Stomach smooth muscle (tissue), 2 donors: ENCODE data around the gene FAM193B.

Experiments
- H3K27ac ChIP-seq: one replicate; pipeline ENCODE4 v1.7.0; 2013; ENCODE audit warnings: mild to moderate bottlenecking, low read length, inconsistent platforms
- H3K27me3 ChIP-seq, 2 donors: one replicate each; pipeline ENCODE4 v1.7.0; 2013; ENCODE audit warnings: low read length in 2 of 2; ENCODE audit not compliant: insufficient read depth in 2 of 2, control insufficient read depth in 1 of 2
- H3K36me3 ChIP-seq, 2 donors: one replicate each; pipeline ENCODE4 v1.7.0; 2013; ENCODE audit warnings: low read length in 2 of 2; ENCODE audit not compliant: control insufficient read depth in 2 of 2, insufficient read depth in 2 of 2
- H3K4me1 ChIP-seq: one replicate; pipeline ENCODE4 v1.7.0; 2013; ENCODE audit warnings: low read length; ENCODE audit not compliant: control insufficient read depth, insufficient read depth
- H3K4me3 ChIP-seq, 2 donors: one replicate each; pipeline ENCODE4 v1.7.0; 2013; ENCODE audit warnings: low read length in 2 of 2
- H3K9ac ChIP-seq, 2 donors: one replicate each; pipeline ENCODE4 v1.7.0; 2013; ENCODE audit warnings: low read length in 2 of 2, mild to moderate bottlenecking in 1 of 2
- H3K9me3 ChIP-seq, 2 donors: one replicate each; pipeline ENCODE4 v1.7.0; 2013; ENCODE audit warnings: low read length in 2 of 2; ENCODE audit not compliant: control insufficient read depth in 2 of 2
- donor health status: healthy.
- donor health status: Pancreatic carcinoma.

Gene FAM193B

DNA sequence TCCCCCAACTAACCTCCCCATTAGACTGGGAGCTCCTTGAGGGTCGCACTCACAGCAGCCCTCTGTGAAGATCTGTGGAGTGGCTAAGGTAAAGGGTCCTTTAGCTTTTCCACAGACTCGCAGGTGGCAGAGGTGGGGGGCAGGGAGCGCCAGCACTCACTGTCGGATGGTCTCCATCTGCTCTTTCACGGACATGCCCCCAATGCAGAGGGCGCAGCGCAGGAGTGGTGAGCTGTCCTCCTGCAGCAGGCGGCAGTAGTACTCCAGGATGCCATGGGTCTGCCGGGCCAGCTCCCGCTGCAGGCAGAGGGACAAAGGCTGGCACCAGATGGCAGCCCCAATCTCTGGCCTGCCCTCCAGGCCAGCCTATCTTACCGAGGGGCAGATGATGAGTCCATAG lies 39.8 kb downstream of the FAM193B start:
- Histone ChIP-seq H3K27me3 (no peaks in the 10 kb centered on the region), H3K4me3 (no peak overlapping the region), H3K9ac (no peak overlapping the region), H3K9me3 (no peaks in the 10 kb centered on the region), H3K36me3 (peaks cover 45 to 47% of the 10 kb centered on the region in 2 donors), H3K4me1 (peaks cover 33% of the 10 kb centered on the region), H3K27ac (no peak overlapping the region)

DNA sequence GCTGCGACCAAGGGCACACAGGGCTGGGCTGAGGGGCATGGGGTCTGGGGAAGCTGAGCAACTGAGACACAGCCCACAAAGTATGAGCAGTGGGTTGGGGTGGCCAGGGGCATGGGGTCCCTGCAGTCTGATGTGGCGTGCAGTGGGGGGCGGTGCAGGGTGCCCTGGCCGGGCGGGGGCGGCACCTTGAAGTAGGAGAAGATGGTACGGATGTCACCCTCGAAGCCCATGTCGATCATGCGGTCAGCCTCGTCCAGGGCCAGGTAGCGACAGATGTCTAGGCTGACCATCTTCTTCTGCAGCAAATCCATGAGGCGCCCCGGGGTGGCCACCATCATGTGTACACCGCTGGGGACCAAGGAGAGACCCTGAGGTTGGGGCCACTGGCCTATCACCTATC lies 40.9 kb downstream of the FAM193B start:
- no peak overlapping the region for H3K4me3 ChIP-seq
- H3K27ac ChIP-seq, result no peak overlapping the region
- peaks cover 26% of the 10 kb centered on the region for H3K4me1 ChIP-seq
- no peaks in the 10 kb centered on the region for H3K9me3 ChIP-seq
- H3K27me3 ChIP-seq, result no peaks in the 10 kb centered on the region
- H3K36me3 ChIP-seq, result peaks cover 42 to 45% of the 10 kb centered on the region in 2 donors
- no peak overlapping the region for H3K9ac ChIP-seq

DNA sequence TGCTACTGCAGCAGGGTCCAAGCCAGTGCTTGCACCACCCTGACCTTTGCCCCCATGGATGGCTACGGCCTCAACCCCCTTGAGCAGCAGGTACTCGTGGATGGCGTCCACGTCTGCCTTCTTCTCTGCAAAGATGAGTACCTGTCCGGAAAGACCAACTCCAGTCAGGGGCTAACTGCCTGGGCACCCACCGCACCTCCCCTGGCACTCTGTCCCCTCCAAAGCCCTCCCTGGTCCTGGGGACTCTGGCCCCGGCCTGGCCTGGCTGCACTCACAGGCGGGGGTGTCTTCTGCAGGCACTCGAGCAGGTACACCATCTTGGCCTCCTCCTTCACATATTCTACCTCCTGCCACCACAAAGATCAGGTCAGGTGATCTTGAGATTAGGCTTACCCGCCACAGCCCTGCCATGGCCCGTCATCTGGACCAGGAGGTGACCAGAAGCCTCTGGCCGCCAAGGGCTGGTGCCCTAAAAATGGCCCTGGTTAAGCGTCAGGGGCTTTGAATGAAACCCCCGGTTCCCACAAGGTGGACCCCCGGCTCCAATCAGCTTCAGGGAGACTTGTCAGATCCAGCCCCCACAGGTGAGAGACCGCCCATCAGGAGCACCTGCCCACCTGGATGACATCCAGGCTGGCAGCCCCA lies 41.5 kb downstream of the FAM193B start:
- Histone ChIP-seq H3K9ac (no peak overlapping the region), H3K9me3 (no peaks in the 10 kb centered on the region), H3K36me3 (peaks cover 42 to 45% of the 10 kb centered on the region in 2 donors), H3K4me3 (no peak overlapping the region), H3K4me1 (peaks cover 26% of the 10 kb centered on the region), H3K27me3 (no peaks in the 10 kb centered on the region), H3K27ac (no peak overlapping the region)

DNA sequence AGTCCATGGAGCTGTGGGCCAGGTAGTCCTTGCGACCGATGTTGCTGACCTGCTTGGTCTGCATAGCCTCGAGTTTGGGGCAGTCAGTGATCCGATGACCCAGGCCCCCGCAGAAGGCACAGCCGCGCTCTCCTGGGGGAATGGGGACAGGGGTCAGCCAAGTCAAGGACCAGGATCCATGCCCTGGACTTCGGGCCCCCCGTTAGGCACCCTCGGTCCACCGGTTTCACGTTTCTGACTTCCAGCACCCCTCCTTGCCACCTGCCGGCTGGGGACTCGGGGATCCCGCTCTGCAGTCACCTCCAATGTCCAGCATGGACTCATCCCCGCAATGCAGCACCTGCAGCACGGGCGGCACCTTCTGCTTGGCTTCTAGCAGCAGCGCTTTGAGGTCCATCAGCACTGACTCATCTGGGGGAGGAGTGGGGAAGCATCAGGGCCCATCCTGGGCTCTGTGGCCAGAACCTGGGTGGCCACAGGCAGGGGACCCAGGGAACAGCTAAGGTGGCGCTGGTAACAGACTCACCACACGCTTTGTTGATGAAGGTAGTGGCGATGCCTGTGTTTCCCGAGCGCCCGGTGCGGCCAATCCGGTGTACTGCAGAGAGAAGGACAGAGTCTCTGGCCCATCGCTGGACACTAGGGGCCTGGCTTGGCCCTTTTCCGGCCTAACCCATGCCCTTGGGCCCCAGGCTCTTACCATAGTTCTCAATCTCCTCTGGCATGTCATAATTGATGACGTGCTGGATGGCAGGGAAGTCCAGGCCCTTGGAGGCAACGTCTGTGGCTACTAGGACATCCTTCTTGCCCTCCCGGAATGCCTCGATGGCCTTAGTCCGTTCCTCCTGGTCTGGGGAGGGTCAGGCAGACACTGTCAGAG lies 42.3 kb downstream of the FAM193B start:
- Histone ChIP-seq H3K4me1 (peaks cover 21% of the 10 kb centered on the region), H3K9ac (no peak overlapping the region), H3K4me3 (no peak overlapping the region), H3K9me3 (no peaks in the 10 kb centered on the region), H3K36me3 (peaks cover 42 to 45% of the 10 kb centered on the region in 2 donors), H3K27ac (no peak overlapping the region), H3K27me3 (no peaks in the 10 kb centered on the region)

- Histone ChIP-seq H3K9me3 (no peaks in the 10 kb centered on the region), H3K9ac (no peak overlapping the region), H3K4me3 (no peak overlapping the region), H3K36me3 (peaks cover 42 to 45% of the 10 kb centered on the region in 2 donors), H3K27ac (no peak overlapping the region), H3K27me3 (no peaks in the 10 kb centered on the region), H3K4me1 (peaks cover 17% of the 10 kb centered on the region)
These were observed 43.2 kb downstream of the FAM193B start for GRCh38 chr5:177511181-177511580.

GRCh38 chr5:177510567-177511053 lies 43.8 kb downstream of the FAM193B start:
- Histone ChIP-seq H3K9ac (no peak overlapping the region), H3K36me3 (peaks cover 42 to 44% of the 10 kb centered on the region in 2 donors), H3K27ac (no peak overlapping the region), H3K9me3 (no peaks in the 10 kb centered on the region), H3K4me1 (peaks cover 11% of the 10 kb centered on the region), H3K27me3 (no peaks in the 10 kb centered on the region), H3K4me3 (no peak overlapping the region)

DNA sequence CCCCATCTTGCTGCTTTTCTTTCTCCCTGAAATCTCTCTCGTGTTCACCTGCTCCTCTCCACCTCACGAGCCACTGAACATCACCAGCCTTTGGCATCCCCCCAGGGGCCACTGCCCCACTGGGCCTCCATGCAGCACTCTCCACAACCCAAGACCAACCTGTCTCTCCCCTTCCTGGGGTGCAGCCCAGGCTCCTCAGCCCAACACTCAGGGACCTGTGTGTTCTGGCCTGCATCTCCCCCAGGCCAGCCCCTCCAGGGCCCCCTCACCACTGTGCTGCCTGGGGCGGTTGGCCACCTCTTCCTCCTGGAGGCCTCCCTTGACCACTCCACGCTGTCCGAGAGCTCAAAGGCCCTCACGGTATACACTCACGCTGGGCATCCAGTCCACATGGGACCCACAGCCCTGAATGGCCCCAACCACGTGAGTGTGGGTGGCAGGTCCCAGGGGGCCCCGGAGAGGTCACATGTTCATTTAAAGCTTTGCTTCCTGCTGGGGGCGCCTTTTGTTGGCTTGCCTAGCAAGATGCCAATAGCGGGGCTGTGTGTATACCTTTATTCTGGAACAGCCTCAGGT lies 44.3 kb downstream of the FAM193B start:
- no peaks in the 10 kb centered on the region for H3K9me3 ChIP-seq
- H3K4me3 ChIP-seq, result no peak overlapping the region
- peaks cover 7% of the 10 kb centered on the region for H3K4me1 ChIP-seq
- H3K9ac ChIP-seq, result no peak overlapping the region
- no peaks in the 10 kb centered on the region for H3K27me3 ChIP-seq
- H3K27ac ChIP-seq, result no peak overlapping the region
- H3K36me3 ChIP-seq, result peaks cover 37 to 38% of the 10 kb centered on the region in 2 donors

- H3K4me1 ChIP-seq, result peaks cover 1% of the 10 kb centered on the region
- H3K27me3 ChIP-seq, result no peaks in the 10 kb centered on the region
- H3K9me3 ChIP-seq, result no peaks in the 10 kb centered on the region
- H3K27ac ChIP-seq, result no peak within 1 kb of the TSS
- no peak within 1 kb of the TSS for H3K9ac ChIP-seq
- H3K4me3 ChIP-seq, result peak within 1 kb of the TSS in 1 of 2 donors; percentile 29
- H3K36me3 ChIP-seq, result peaks cover 31 to 34% of the 10 kb centered on the region in 2 donors
These were observed 44.9 kb downstream of the FAM193B start, which contains the start of gene DOK3 for GRCh38 chr5:177509381-177509951. TSS of gene DOK3 (minus strand) at chr5:177509826. CDS start at chr5:177509540, 286 bp downstream.

- no peaks in the 10 kb centered on the region for H3K4me1 ChIP-seq
- peak overlapping the region in 1 of 2 donors; percentile 29 for H3K4me3 ChIP-seq
- no peaks in the 10 kb centered on the region for H3K9me3 ChIP-seq
- no peak overlapping the region for H3K9ac ChIP-seq
- H3K36me3 ChIP-seq, result peaks cover 29 to 31% of the 10 kb centered on the region in 2 donors
- H3K27ac ChIP-seq, result no peak overlapping the region
- no peaks in the 10 kb centered on the region for H3K27me3 ChIP-seq
These were observed 45.5 kb downstream of the FAM193B start for GRCh38 chr5:177508837-177509236.

- H3K9me3 ChIP-seq, result no peaks in the 10 kb centered on the region
- H3K27me3 ChIP-seq, result no peaks in the 10 kb centered on the region
- no peak overlapping the region for H3K27ac ChIP-seq
- no peak overlapping the region for H3K4me3 ChIP-seq
- no peak overlapping the region for H3K9ac ChIP-seq
- H3K36me3 ChIP-seq, result peaks cover 25 to 27% of the 10 kb centered on the region in 2 donors
- H3K4me1 ChIP-seq, result no peaks in the 10 kb centered on the region
These were observed 46.1 kb downstream of the FAM193B start for GRCh38 chr5:177508221-177508611.
